ENCODE data around the gene CDKN2D.

DNA sequence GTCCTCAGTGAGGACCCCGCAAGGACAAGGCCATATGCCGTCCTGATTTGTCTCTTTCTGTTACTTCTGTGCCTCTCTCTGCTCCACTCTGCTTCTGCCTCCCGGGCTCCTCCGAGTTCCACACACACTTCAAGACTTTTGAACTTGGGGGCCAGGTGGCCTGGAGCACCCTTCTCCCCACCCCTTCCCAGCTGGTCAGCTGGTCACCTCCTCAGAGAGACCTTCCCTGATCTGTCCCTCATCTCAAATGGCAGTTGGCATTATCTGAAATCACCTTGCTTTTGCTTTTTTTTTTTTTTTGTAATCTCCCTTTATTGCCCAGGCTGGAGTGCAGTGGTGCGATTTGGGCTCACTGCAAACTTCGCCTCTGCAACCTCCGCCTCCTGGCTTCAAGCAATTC lies 49.4 kb downstream of the CDKN2D start:
- TF ChIP-seq, protein P1, sequence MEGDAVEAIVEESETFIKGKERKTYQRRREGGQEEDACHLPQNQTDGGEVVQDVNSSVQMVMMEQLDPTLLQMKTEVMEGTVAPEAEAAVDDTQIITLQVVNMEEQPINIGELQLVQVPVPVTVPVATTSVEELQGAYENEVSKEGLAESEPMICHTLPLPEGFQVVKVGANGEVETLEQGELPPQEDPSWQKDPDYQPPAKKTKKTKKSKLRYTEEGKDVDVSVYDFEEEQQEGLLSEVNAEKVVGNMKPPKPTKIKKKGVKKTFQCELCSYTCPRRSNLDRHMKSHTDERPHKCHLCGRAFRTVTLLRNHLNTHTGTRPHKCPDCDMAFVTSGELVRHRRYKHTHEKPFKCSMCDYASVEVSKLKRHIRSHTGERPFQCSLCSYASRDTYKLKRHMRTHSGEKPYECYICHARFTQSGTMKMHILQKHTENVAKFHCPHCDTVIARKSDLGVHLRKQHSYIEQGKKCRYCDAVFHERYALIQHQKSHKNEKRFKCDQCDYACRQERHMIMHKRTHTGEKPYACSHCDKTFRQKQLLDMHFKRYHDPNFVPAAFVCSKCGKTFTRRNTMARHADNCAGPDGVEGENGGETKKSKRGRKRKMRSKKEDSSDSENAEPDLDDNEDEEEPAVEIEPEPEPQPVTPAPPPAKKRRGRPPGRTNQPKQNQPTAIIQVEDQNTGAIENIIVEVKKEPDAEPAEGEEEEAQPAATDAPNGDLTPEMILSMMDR (IDR thresholded peaks at IDR 0.05): no peak
- TF ChIP-seq POLR2A (IDR thresholded peaks at IDR 0.05): no peak

All from uterus (tissue), 2 donors.